Loucy (cell line): ENCODE results near the gene C9orf153.

Experiments used
- H2AFZ ChIP-seq: fragments of 200-600 bp; sonication (generic); 2 replicates; pipeline ENCODE4 v1.6.0; 2016; ENCODE audit warnings: antibody characterized with exemption, mild to moderate bottlenecking, low read length, moderate library complexity
- H3F3A ChIP-seq: fragments of 200-600 bp; 2 replicates; pipeline ENCODE4 v1.6.0; 2016; ENCODE audit warnings: antibody characterized with exemption, low read depth, mild to moderate bottlenecking
- H3K27me3 ChIP-seq: fragments of 200-600 bp; sonication (generic); 2 replicates; pipeline ENCODE4 v1.6.1; 2014; ENCODE audit warnings: low read length, mild to moderate bottlenecking; ENCODE audit not compliant: insufficient read depth, poor library complexity, severe bottlenecking
- H3K36me3 ChIP-seq: fragments of 200-600 bp; sonication (generic); 2 replicates; pipeline ENCODE4 v1.6.1; 2016; ENCODE audit warnings: low read length; ENCODE audit not compliant: insufficient read depth
- H3K4me1 ChIP-seq: fragments of 200-600 bp; sonication (generic); 2 replicates; pipeline ENCODE4 v1.5.1; 2014; ENCODE audit warnings: low read length, mild to moderate bottlenecking; ENCODE audit not compliant: insufficient read depth, poor library complexity, severe bottlenecking
- H3K4me2 ChIP-seq: fragments of 200-600 bp; sonication (generic); 2 replicates; pipeline ENCODE4 v1.6.0; 2014; ENCODE audit warnings: antibody characterized with exemption, low read length, low read depth, mild to moderate bottlenecking; ENCODE audit not compliant: poor library complexity, severe bottlenecking
- H3K4me3 ChIP-seq: fragments of 200-600 bp; sonication (generic); 2 replicates; pipeline ENCODE4 v1.5.1; 2014; ENCODE audit warnings: low read length, mild to moderate bottlenecking, mixed read lengths; ENCODE audit not compliant: poor library complexity, severe bottlenecking
- H3K79me2 ChIP-seq: fragments of 200-600 bp; sonication (generic); 2 replicates; pipeline ENCODE4 v1.6.1; 2014; ENCODE audit warnings: low read length; ENCODE audit not compliant: insufficient read depth
- H3K9ac ChIP-seq: fragments of 200-600 bp; sonication (generic); 2 replicates; pipeline ENCODE4 v1.6.0; 2014; ENCODE audit warnings: mild to moderate bottlenecking, low read depth, low read length, moderate library complexity; ENCODE audit not compliant: poor library complexity, severe bottlenecking
- H3K9me2 ChIP-seq: fragments of 200-600 bp; sonication (generic); replicated peaks from 2 replicates; pipeline ENCODE4 v1.6.1; 2016; ENCODE audit warnings: low read depth, low read length, mixed read lengths
- H3K9me3 ChIP-seq: fragments of 200-600 bp; sonication (generic); 2 replicates; pipeline ENCODE4 v1.6.1; 2014; ENCODE audit warnings: mild to moderate bottlenecking, antibody characterized with exemption, low read length, low read depth; ENCODE audit not compliant: insufficient read depth
- H4K20me1 ChIP-seq: fragments of 200-600 bp; sonication (generic); 2 replicates; pipeline ENCODE4 v1.6.0; 2014; ENCODE audit warnings: antibody characterized with exemption, low read length, mild to moderate bottlenecking; ENCODE audit not compliant: insufficient read depth, poor library complexity, severe bottlenecking
- CTCF ChIP-seq: fragments of 200-600 bp; sonication (generic); conservative IDR thresholded peaks from 2 replicates; pipeline ENCODE4 v1.5.1; 2014; ENCODE audit warnings: mild to moderate bottlenecking, antibody characterized with exemption, low read length
- EZH2phosphoT487 ChIP-seq: fragments of 200-600 bp; IDR thresholded peaks from 2 replicates; pipeline ENCODE4 v1.6.1; 2018; ENCODE audit warnings: antibody characterized with exemption, mild to moderate bottlenecking, moderate library complexity, borderline replicate concordance

The C9orf153 gene

GRCh38 chr9:86274821-86275643, 15.6 kb upstream of the C9orf153 start:
- peaks cover 16% of the 10 kb centered on the region for H4K20me1 ChIP-seq
- TF ChIP-seq CTCF (no peak), EZH2phosphoT487 (no peak)
- H3K79me2 ChIP-seq, result peaks cover 39% of the 10 kb centered on the region; the same call in 1 of the 2 replicates
- H3K4me2 ChIP-seq, result no peak overlapping the region
- H2AFZ ChIP-seq, result no peak overlapping the region
- H3F3A ChIP-seq, result no peaks in the 10 kb centered on the region
- H3K9me3 ChIP-seq, result no peaks in the 10 kb centered on the region
- no peaks in the 10 kb centered on the region for H3K9me2 ChIP-seq
- no peaks in the 10 kb centered on the region for H3K27me3 ChIP-seq
- no peak overlapping the region for H3K9ac ChIP-seq
- peaks cover 16% of the 10 kb centered on the region for H3K4me1 ChIP-seq
- no peak overlapping the region for H3K4me3 ChIP-seq
- H3K36me3 ChIP-seq, result peaks cover 25% of the 10 kb centered on the region

- TF ChIP-seq EZH2phosphoT487 (no peak), CTCF (no peak)
- no peak overlapping the region for H3K4me3 ChIP-seq
Observed at GRCh38 chr9:86272221-86272620, 12.8 kb upstream of the C9orf153 start.

GRCh38 chr9:86263876-86264275, 4.4 kb upstream of the C9orf153 start:
- Histone ChIP-seq H3K4me2 (no peak overlapping the region), H3K36me3 (peaks cover 11% of the 10 kb centered on the region; the same call in 1 of the 2 replicates), H3K9me2 (no peaks in the 10 kb centered on the region), H3F3A (no peaks in the 10 kb centered on the region), H4K20me1 (no peaks in the 10 kb centered on the region), H3K4me3 (no peak overlapping the region), H3K4me1 (peaks cover 3% of the 10 kb centered on the region), H3K79me2 (peaks cover 3% of the 10 kb centered on the region; the same call in 1 of the 2 replicates), H2AFZ (no peak overlapping the region), H3K9ac (no peak overlapping the region), H3K27me3 (no peaks in the 10 kb centered on the region), H3K9me3 (no peaks in the 10 kb centered on the region)
- TF ChIP-seq CTCF, result no peak

More at GRCh38 chr9:86272221-86272620, 12.8 kb upstream of the C9orf153 start:
- peaks cover 2% of the 10 kb centered on the region for H3K4me1 ChIP-seq
- H3K27me3 ChIP-seq, result no peaks in the 10 kb centered on the region
- peaks cover 16% of the 10 kb centered on the region; the same call in 1 of the 2 replicates for H3K79me2 ChIP-seq
- no peak overlapping the region for H3K9ac ChIP-seq
- no peak overlapping the region for H2AFZ ChIP-seq
- no peaks in the 10 kb centered on the region for H3K9me2 ChIP-seq
- no peaks in the 10 kb centered on the region for H3K9me3 ChIP-seq
- H3K36me3 ChIP-seq, result peaks cover 25% of the 10 kb centered on the region
- H3F3A ChIP-seq, result no peaks in the 10 kb centered on the region
- H4K20me1 ChIP-seq, result peaks cover 5% of the 10 kb centered on the region
- H3K4me2 ChIP-seq, result no peak overlapping the region
